ENCODE results near the gene HOXD13.

Gene HOXD13

DNA sequence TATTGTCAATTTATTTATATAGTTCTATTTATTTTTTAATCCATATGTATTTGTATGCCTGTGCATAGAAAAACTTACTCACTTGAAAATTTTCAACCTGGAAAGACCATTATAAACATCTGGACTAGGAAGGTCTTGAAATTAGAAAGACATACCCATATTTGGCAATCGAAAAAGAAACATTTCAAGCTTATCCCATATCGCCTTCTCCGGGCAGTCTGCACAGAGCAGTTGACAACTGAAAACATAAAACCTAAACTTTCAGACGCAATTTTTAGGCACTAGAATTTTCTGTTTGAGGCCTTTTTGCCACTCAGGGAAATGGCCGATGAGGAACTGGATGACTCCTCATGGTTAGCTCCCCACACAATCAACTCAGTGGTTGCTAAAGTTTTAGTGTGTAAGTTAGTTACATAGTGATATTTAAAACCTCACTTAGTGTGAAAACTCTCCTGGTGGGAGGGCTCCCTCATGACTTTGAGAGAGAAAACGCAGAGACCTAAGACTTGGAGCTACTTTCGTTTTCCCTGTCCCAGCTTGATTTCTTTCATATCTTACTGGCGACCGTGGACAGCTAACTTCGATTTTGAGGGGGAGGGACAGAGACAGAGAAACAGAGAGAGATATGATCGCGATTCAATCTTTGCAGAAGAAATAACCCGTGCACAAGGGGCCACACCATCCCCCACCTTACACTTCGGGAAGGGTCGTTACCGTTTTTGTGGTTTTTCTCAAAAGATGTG, 3.9 kb downstream of the HOXD13 start:
- no peak for DNase-seq (ENCODE audit: extremely low read depth, insufficient read length)
- no peak for TF ChIP-seq CTCF (IDR thresholded peaks at IDR 0.05; ENCODE audit: insufficient read depth, low read length, poor library complexity, severe bottlenecking)
- H3K27me3 ChIP-seq (replicated peaks; ENCODE audit: control insufficient read depth, insufficient read depth, low read length): peaks cover 1% of the 10 kb centered on the region; the same call in 1 of the 2 replicates
- H3K4me3 ChIP-seq (replicated peaks; ENCODE audit: low read depth, low read length): peak overlapping the region; percentile 22
- no peaks in the 10 kb centered on the region for H3K36me3 ChIP-seq (ENCODE audit: control insufficient read depth, insufficient read depth, low read length)

- peak; percentile 80 for TF ChIP-seq CTCF (IDR thresholded peaks at IDR 0.05; ENCODE audit: insufficient read depth, low read length, poor library complexity, severe bottlenecking)
- Histone ChIP-seq H3K4me3 (replicated peaks; ENCODE audit: low read depth, low read length) (peak overlapping the region; percentile 31), H3K36me3 (ENCODE audit: control insufficient read depth, insufficient read depth, low read length) (no peaks in the 10 kb centered on the region), H3K27me3 (replicated peaks; ENCODE audit: control insufficient read depth, insufficient read depth, low read length) (no peaks in the 10 kb centered on the region; the same call in 1 of the 2 replicates)
- DNase-seq (ENCODE audit: extremely low read depth, insufficient read length): peak; percentile 67
Measured at GRCh38 chr2:176096986-176097819, 4.7 kb downstream of the HOXD13 start.

- H3K36me3 ChIP-seq (ENCODE audit: control insufficient read depth, insufficient read depth, low read length): no peaks in the 10 kb centered on the region
- H3K4me3 ChIP-seq (replicated peaks; ENCODE audit: low read depth, low read length): no peak overlapping the region
- no peak for DNase-seq (ENCODE audit: extremely low read depth, insufficient read length)
- no peak for TF ChIP-seq CTCF (IDR thresholded peaks at IDR 0.05; ENCODE audit: insufficient read depth, low read length, poor library complexity, severe bottlenecking)
- no peaks in the 10 kb centered on the region; the same call in 1 of the 2 replicates for H3K27me3 ChIP-seq (replicated peaks; ENCODE audit: control insufficient read depth, insufficient read depth, low read length)
Measured at GRCh38 chr2:176097820-176098365, 5.4 kb downstream of the HOXD13 start.

- H3K4me3 ChIP-seq (replicated peaks; ENCODE audit: low read depth, low read length): no peak overlapping the region
Measured at GRCh38 chr2:176098366-176099158, 6.0 kb downstream of the HOXD13 start.

More at GRCh38 chr2:176098366-176099158, 6.0 kb downstream of the HOXD13 start:
- DNase-seq (ENCODE audit: extremely low read depth, insufficient read length): no peak
- H3K27me3 ChIP-seq (replicated peaks; ENCODE audit: control insufficient read depth, insufficient read depth, low read length): no peaks in the 10 kb centered on the region; the same call in 1 of the 2 replicates
- H3K36me3 ChIP-seq (ENCODE audit: control insufficient read depth, insufficient read depth, low read length): no peaks in the 10 kb centered on the region
- TF ChIP-seq CTCF (IDR thresholded peaks at IDR 0.05; ENCODE audit: insufficient read depth, low read length, poor library complexity, severe bottlenecking): no peak

Measured in GM06990 (cell line).